ENCODE data around the gene ALDH1B1.

ALDH1B1 gene

DNA sequence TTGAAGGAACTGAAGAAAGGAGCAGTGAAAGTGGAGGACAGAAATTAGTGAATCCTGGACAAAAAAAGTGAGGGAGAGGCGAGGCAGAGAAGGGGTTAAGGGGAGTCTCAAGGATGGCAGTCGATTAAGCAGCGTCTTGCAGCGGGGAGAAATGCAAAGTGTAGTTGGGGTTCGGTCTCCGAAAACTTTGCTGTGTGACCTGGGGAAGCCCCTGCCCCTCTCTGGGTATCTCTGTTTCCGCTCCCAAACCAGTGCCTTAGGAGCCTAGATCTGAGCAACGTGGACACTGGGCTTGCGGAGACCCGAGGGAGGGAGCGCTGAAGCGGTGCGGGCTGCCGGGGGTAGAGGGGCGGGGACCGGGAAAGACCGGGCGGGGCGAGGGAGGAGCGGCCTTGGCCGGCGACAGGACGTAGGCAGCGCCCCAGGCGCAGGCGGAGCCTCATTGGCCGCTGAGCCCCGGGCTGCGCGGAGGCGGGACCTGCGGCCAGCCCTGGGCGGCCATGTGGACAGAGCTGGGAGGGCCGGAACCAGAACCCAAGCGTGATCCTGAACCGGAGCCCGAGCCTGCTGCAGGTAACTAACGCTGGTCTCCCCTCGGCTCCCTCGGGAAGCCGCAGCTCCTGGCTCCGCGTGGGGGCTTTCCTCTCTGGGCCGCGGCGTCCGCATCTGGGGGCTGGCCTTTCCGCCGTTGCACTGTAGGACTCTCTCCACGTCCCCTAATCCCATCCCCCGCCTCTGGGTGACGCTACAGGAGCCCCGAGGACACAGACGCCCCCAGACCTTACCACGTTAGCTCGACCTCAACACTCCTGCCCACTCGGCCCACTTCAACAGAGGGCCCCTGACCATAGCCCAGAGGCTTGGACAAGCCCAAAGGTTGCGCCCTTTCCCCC lies at the start of gene ALDH1B1:
Gene ALDH1B1 (plus strand): TSS at position 468 of the 893 bp plus-strand sequence. CDS start 3,047 bp downstream, outside the sequence.
- peak in 49 of 51 donors; percentile 24 to 85 (median 63) for DNase-seq

- DNase-seq: no peak
These were observed 49.5 kb upstream of the ALDH1B1 start for GRCh38 chr9:38343037-38343436.

DNA sequence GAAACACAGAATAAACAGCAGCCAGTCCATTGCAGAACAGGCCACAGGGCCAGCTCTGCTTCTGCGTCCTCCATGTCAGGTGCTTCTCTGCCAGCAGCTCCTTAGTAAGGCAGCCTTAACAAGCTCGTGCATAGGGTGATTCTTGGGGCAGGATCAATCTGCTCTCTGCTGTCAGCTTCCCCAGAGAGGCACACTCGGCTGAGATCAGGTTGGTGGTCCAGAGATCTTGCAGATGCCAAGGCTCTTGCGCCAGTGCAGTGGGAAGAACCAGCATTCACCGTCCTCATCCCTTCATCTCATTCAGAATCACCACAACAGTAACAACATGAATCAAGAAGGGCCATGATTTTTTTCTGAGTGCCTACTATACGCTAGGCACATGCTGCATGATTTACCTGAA lies 49.0 kb upstream of the ALDH1B1 start:
- DNase-seq: no peak

- DNase-seq: no peak
These were observed 47.8 kb upstream of the ALDH1B1 start for GRCh38 chr9:38344566-38345324.

DNA sequence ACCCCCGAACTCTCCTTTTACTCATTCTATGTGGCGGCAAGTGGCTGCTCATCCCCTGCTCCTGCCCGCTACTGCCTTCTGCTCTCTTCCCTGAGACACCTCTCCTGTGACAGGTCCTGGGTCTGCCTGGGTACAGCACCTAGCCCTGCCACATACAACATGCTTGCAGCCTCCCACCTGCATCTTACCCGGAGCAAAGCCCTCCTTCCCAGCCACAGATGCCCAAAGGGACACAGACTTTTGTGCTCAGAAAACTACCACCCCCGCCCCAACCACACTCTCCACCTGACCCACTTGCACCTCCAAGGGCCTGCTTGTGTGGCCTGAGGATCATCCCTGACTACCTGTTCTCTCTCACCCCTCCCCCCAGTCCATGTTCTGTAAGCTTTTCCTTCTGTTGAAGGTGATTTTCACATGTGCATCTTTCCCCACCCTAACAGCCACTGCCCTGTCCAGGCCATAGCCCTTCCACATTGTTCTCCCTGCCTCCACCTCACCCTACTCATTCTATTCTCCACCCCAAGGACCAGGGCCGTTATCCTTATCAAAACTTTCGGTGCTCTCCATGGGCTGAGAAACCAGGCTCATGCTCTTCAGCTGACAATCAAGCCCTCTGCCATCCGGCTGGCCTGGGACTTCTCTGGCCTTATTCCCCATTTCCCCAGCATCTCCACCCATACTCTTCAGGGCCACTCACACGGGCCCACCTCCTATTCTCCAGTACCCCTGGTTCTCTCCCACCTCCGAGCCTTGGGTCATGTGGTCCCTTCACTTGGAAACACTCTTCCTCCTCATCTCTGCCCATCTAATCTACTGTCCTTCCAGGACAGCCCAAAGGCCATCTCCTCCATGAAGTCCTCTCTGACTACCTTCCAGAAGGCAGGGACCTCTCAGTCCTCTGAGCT lies 46.4 kb upstream of the ALDH1B1 start:
- DNase-seq: no peak

DNA sequence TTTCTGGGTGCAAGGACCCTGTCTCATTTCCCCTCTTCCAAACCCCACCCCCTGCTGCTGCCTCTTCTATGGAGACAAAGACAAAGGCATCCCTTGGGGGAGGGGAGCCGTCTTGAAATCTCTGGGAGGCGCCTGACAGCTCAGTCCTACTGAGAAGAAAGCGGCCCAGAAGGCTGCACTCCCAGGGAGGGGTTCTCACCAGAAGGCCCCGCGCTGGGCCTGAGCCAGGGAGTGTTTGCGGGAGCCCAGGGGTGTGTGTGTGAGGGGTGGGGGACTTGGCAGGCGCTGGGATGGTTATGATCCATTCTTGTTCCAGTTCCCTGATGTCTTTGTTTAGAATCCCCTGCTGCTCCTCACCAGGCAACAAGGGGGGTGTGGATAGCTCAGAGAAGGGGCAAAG lies 45.7 kb upstream of the ALDH1B1 start:
- DNase-seq: no peak

DNA sequence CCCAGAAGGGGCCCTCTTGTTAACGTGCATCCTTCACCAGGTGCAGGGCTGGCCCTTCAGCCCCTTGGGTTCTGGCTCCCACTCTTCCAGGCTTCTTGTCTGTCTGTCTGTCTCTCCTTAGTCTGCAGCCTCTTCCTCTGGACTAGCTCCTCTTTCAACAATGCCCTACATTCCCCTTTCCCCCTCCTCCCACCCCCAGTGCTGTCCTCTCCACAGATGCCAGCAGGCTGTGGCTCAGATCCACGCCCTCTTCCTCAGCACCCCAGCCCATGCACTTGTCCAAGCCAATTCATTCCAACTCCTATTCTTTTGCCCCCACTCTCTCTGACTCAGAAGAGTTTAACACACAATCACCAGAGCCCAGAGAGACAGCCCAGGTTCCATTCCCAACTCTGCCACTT lies 45.2 kb upstream of the ALDH1B1 start:
- DNase-seq: no peak

- no peak for DNase-seq
These were observed 44.6 kb upstream of the ALDH1B1 start for GRCh38 chr9:38347946-38348345.

DNA sequence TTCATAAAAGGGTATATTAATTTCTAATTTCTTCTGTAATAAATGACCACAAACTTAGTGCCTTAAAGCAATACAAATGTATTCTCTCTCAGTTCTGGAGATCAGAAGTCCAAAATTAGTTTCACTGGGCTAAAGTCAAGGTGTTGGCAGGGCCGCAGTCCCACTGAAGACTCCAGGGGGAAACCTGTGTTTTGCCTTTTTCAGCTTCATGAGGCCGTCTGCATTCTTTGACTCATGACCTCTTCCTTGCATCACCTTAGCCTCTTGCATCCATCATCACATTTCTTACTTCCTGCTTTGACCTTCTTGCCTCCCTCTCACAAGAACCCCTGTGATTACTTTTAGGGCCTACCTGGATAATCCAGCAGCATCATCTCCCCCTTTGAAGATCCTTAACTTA lies 42.0 kb upstream of the ALDH1B1 start:
- no peak for DNase-seq

GRCh38 chr9:38352530-38353328 lies 39.8 kb upstream of the ALDH1B1 start:
- DNase-seq: no peak

DNA sequence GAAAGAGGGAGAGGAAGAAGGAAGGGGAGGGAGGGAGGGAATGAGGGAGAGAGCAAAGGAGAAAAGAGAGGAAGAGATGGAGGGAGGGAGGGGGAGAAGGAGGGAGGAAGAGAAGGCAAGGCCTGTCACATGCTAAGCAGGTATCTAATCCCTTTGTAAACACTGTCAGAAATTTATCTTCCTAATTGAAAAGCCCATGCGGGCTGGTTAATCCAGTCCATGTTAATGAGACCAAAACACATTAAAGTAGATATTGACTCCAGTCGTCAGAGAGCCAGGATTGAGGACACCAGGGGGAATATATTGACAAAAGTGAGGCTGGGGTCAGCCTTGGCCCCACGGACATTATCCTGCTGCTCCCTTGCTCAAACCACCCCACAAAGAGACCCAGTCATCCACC lies 37.4 kb upstream of the ALDH1B1 start:
- DNase-seq: no peak

GRCh38 chr9:38355517-38356120 lies 36.9 kb upstream of the ALDH1B1 start:
- DNase-seq: no peak

DNA sequence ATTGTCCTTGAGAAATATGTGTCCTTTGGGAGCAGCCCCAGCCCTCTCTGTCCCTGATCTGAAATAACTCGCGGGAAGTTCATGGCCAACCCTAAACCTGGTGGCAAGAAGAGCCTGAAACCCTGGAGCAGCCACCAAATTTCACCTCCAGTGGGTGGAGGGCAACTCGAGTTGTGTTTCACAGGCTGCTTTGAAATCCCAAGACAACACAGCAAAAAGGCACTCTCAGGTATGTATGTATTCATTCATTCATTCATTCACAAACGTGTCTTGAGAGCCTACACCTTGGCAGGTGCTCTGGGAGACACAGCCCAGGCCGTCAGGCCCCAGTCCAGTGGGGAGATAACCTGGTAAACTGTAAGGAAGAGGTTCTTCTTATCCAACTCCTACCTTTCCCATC lies 35.7 kb upstream of the ALDH1B1 start:
- no peak for DNase-seq

- no peak for DNase-seq
These were observed 35.0 kb upstream of the ALDH1B1 start for GRCh38 chr9:38357350-38358114.

DNA sequence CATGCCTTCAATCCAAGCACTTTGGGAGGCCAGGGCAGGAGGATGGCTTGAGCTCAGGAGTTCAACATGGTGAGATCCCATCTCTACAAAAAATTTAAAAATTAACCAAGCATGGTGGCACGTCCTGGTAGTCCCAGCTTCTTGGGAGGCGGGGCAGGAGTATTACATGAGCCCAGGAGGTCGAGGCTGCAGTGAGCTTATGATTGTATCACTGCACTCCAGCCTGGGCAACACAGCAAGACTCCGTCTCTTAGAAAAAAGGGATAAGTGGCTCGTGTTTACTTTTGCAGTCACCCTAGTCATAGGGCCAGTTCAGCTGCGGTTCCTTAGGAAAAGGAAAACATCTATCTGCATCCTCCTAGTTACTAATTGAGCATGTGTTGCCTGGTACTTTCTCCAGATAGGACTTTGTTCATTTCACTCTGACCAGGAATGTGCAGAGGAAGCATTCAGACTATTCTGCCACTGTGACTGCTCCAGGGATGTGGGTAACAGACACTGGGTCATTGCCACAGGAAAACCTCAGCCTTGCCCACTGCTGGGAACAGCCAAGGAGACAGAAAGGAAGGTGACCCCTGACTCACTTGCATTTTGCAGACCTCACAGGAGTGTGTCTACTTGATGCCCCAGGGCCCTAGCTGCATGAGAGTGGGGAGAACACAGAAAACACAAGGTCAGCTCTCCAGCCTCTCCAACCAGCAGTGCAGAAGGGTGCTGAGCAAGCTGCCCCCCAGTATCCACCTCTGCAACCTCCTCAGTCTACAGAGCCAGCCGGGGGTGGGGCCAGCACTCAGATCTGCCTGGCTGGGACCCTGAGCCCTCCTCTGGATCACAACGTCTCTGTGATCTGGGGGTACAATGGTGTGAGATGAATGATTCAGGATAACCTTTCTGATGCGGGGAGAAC lies 33.9 kb upstream of the ALDH1B1 start:
- DNase-seq: no peak

- no peak for DNase-seq
These were observed 33.2 kb upstream of the ALDH1B1 start for GRCh38 chr9:38359297-38359653.

DNA sequence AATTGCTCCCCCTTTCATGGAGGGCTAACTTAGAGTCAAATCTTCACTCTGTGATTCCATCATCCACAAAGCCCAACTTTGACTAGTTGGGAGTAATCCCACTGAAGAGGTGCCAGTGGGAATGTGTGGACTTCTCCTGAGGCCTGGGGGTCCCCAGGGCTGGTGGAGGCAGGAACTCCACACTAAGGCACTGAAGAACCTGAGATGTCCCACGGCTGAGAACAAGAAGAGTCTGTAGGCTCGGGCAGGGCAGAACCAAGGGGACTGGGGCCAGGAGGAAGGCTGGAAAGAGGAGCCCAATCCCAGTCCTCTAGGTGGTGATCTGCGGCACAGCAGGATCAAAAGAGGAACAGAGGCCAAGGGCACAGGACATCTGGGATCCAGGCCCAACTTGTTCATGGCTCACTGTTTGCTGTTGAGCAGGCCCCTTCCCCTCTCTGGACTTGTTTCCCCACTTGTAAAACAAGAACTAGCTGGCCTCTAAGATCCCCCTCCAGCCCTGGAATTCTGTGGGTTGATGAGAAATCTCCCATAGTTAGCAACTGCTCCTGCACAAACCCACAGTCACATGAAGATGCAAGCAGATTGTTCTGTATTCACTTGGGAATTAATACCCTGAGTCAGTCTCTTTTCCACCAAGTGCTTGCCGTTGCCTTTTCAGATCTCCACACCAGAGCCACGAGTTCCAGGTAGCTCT lies 32.7 kb upstream of the ALDH1B1 start:
- DNase-seq: no peak

Measured in hypothalamus (tissue), 51 donors.